Thyroid gland (tissue), 4 donors: ENCODE data around the gene ZNF536. TPM values are rescaled to one million over a fixed set of nuclear protein-coding genes. Genes with fewer than 3 reads are reported as not detected.

Experiments used
- DNase-seq, 2 donors: peaks; one replicate each; pipeline ENCODE4 v3.0.0-alpha.2; 2019
- H3K27ac ChIP-seq, 3 donors: fragments of 200-600 bp; sonication (generic); 1 replicate in 2 of 3; 2 replicates in 1 of 3; pipeline ENCODE4 v1.5.1; 2016 to 2019; ENCODE audit warnings: mild to moderate bottlenecking in 1 of 3, moderate library complexity in 1 of 3
- H3K27me3 ChIP-seq: fragments of 200-600 bp; sonication (generic); one replicate; pipeline ENCODE4 v1.5.1; 2019
- H3K36me3 ChIP-seq, 2 donors: fragments of 200-600 bp; sonication (generic); one replicate each; pipeline ENCODE4 v1.5.1; 2016 to 2019
- H3K4me1 ChIP-seq, 2 donors: fragments of 200-600 bp; sonication (generic); one replicate each; pipeline ENCODE4 v1.5.1; 2017 to 2019
- H3K4me3 ChIP-seq, 3 donors: fragments of 200-600 bp; sonication (generic); replicated peaks in 1 of 3; 1 replicate in 2 of 3; 2 replicates in 1 of 3; pipeline ENCODE4 v1.5.1; 2016; ENCODE audit warnings: mild to moderate bottlenecking in 1 of 3
- H3K9me3 ChIP-seq: fragments of 200-600 bp; sonication (generic); one replicate; pipeline ENCODE4 v1.5.1; 2017
- CTCF ChIP-seq, 6 experiments: fragments of 200-600 bp in 3 of 6; fragments of 450-650 bp in 3 of 6; sonication (generic) in 3 of 6; IDR thresholded peaks; one replicate each; pipeline ENCODE4 v1.5.1; 2016 to 2019; ENCODE audit warnings: antibody characterized with exemption in 6 of 6, mild to moderate bottlenecking in 2 of 6, inconsistent platforms in 1 of 6, moderate library complexity in 1 of 6
- POLR2A ChIP-seq, 2 donors: fragments of 450-650 bp; IDR thresholded peaks; one replicate each; pipeline ENCODE4 v1.6.1; 2017; ENCODE audit warnings: antibody characterized with exemption in 2 of 2, mild to moderate bottlenecking in 2 of 2, moderate library complexity in 1 of 2
- WGBS, 2 donors: methylation state at CpG; one replicate each; pipeline ENCODE4 v1.1.5; 2017; 5-methylcytosine and 5-hydroxymethylcytosine counted together
- intact Hi-C: fragments of 100-400 bp; cut with DNase I; formaldehyde crosslinking; loops from one replicate; pipeline ENCODE4 v1.15.1; 2023
- total RNA-seq, 4 donors: library from RNA; depleted of rRNA; stranded (reverse); fragments of >200 nt; gene quantifications; one replicate each; pipeline ENCODE4 v1.2.3, GENCODE V29; 2016

ZNF536 gene
- total RNA-seq, 4 donors from 2014 or later: 1.1 to 10.8 (median 5.3) TPM

- Histone ChIP-seq H3K27ac (no peak overlapping the region), H3K9me3 (no peaks in the 10 kb centered on the region), H3K4me3 (no peak overlapping the region), H3K4me1 (no peaks in the 10 kb centered on the region), H3K36me3 (no peaks in the 10 kb centered on the region), H3K27me3 (no peaks in the 10 kb centered on the region)
- WGBS, 2 donors: 70 to 75% methylated on average over 18 of the region's 18 CpGs
- no peak for DNase-seq
- no peak for TF ChIP-seq CTCF (IDR thresholded peaks at IDR 0.05)
- no peak for TF ChIP-seq POLR2A (IDR thresholded peaks at IDR 0.05)
- intact Hi-C loops: no loop called here
Measured at GRCh38 chr19:30360376-30361106, 11.6 kb upstream of the ZNF536 start.

DNA sequence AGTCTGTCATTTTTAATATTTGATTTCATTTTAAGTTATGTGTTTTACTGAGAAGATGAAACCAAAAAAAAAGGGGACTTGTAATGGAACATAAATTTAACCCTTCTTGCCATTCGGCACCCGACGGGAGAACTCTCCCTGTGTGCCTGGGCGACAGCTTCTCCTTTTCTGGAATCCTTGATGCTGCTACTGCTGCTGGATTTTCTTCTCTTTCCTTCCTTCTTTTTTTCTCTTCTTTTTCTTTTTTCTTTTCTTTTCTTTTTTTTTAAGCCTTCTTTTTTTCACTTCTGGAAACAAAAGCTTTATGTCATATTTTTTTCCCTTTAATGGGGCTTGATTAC lies 11.1 kb upstream of the ZNF536 start:
- Histone ChIP-seq H3K9me3 (no peaks in the 10 kb centered on the region), H3K4me3 (no peak overlapping the region), H3K4me1 (no peaks in the 10 kb centered on the region), H3K27ac (no peak overlapping the region), H3K27me3 (no peaks in the 10 kb centered on the region), H3K36me3 (no peaks in the 10 kb centered on the region)
- TF ChIP-seq POLR2A (IDR thresholded peaks at IDR 0.05): no peak
- TF ChIP-seq CTCF (IDR thresholded peaks at IDR 0.05): no peak
- DNase-seq: no peak
- WGBS, 2 donors: 75 to 82% methylated on average over 4 of the region's 4 CpGs
- intact Hi-C loops: no loop called here

- WGBS, 2 donors: 92 to 94% methylated on average over 9 to 13 of the region's 13 CpGs
- TF ChIP-seq POLR2A (IDR thresholded peaks at IDR 0.05): no peak
- no peak for TF ChIP-seq CTCF (IDR thresholded peaks at IDR 0.05)
- H3K9me3 ChIP-seq: no peaks in the 10 kb centered on the region
- no peak overlapping the region for H3K4me3 ChIP-seq
- H3K4me1 ChIP-seq: no peaks in the 10 kb centered on the region
- H3K36me3 ChIP-seq: no peaks in the 10 kb centered on the region
- H3K27ac ChIP-seq: no peak overlapping the region
- intact Hi-C loops: no loop called here
- no peaks in the 10 kb centered on the region for H3K27me3 ChIP-seq
- no peak for DNase-seq
Measured at GRCh38 chr19:30361721-30362120, 10.5 kb upstream of the ZNF536 start.

DNA sequence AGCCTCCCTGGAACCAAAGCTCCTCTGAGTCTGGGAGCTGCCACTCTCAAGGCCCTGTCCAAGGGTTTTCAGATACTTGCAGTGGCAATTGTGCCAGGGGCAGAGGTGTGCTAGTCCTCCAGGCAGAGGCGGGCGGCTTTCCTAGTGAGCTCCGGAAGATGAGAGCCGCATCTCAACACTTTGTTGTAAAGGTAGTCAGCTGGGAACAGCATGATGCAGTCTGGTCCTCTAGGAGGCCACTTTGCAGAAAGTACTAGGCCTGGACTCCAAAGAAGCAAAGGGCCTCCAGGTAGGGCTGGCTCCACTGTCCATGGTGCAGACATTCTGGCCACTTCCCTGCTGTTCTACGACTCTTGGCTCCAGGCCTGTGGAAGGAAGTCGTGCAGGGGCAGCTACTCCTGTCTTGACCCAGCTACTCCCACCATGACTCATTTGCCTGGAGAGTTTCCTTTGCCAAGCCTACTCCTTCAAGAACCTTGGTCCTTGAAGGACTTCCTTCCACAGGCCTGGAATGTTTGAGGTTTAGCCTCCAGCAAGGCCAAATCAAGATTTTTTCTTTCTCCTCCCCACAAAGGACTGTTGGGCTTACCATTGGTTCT lies 9.9 kb upstream of the ZNF536 start:
- Histone ChIP-seq H3K4me1 (no peaks in the 10 kb centered on the region), H3K27me3 (no peaks in the 10 kb centered on the region), H3K9me3 (no peaks in the 10 kb centered on the region), H3K4me3 (no peak overlapping the region), H3K27ac (no peak overlapping the region), H3K36me3 (no peaks in the 10 kb centered on the region)
- WGBS, 2 donors: 87 to 88% methylated on average over 6 of the region's 6 CpGs
- no peak for DNase-seq
- intact Hi-C loops: no loop called here
- TF ChIP-seq POLR2A (IDR thresholded peaks at IDR 0.05) (no peak), CTCF (IDR thresholded peaks at IDR 0.05) (no peak)

DNA sequence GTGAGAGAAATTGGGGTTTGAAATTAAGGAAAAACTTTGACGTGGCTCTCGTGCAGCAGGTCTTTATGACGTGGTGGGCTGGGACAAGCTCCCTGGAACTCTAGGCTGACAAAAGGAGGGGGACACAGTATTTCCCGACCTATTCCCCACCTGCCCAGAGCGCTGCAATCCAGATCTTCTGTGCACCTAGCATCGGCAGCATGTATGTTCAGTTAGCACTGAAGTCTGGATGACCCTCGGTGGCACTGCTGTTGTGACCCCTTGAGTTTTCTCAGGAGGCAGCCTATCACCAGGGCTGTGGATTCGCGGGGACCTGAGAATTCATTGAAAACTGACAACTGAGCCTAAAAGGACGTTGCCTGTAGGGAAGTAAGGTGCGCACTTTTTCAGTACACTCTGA lies 9.1 kb upstream of the ZNF536 start:
- Histone ChIP-seq H3K4me3 (no peak overlapping the region), H3K27me3 (no peaks in the 10 kb centered on the region), H3K36me3 (no peaks in the 10 kb centered on the region), H3K27ac (no peak overlapping the region), H3K9me3 (no peaks in the 10 kb centered on the region), H3K4me1 (no peaks in the 10 kb centered on the region)
- TF ChIP-seq POLR2A (IDR thresholded peaks at IDR 0.05): no peak
- DNase-seq: no peak
- intact Hi-C loops: no loop called here
- 93 to 94% methylated on average over 11 of the region's 11 CpGs for WGBS, 2 donors
